Neural cell (in vitro differentiated cells): ENCODE measurements around the gene BLOC1S4. TPM values are rescaled to one million over a fixed set of nuclear protein-coding genes. Genes with fewer than 3 reads are reported as not detected.

Experiments
- H2AFZ ChIP-seq: fragments of 200-600, 300-800 bp; sonication (generic), shearing (Covaris generic); 2 replicates; pipeline ENCODE4 v1.6.0; 2014; ENCODE audit warnings: low read depth, mild to moderate bottlenecking, antibody characterized with exemption, low read length, moderate library complexity
- H3F3A ChIP-seq: fragments of 200-600 bp; shearing (Covaris generic); 2 replicates; pipeline ENCODE4 v1.6.1; 2016; ENCODE audit warnings: mild to moderate bottlenecking, moderate library complexity, mixed read lengths, antibody characterized with exemption, low read length; ENCODE audit not compliant: insufficient read depth, poor library complexity, severe bottlenecking
- H3K27ac ChIP-seq: fragments of 200-600, 300-800 bp; sonication (generic), shearing (Covaris generic); 2 replicates; pipeline ENCODE4 v1.5.1; 2014; ENCODE audit warnings: mild to moderate bottlenecking, low read length, moderate library complexity
- H3K27me3 ChIP-seq: fragments of 300-800, 200-600 bp; sonication (generic), shearing (Covaris generic); 2 replicates; pipeline ENCODE4 v1.6.0; 2014; ENCODE audit warnings: mild to moderate bottlenecking, low read depth, low read length, moderate library complexity; ENCODE audit not compliant: insufficient read depth
- H3K36me3 ChIP-seq: fragments of 300-800, 200-600 bp; sonication (generic), shearing (Covaris generic); 2 replicates; pipeline ENCODE4 v1.5.1; 2014; ENCODE audit warnings: mild to moderate bottlenecking, antibody characterized with exemption, low read length, moderate library complexity; ENCODE audit not compliant: insufficient read depth
- H3K4me2 ChIP-seq: fragments of 300-800, 200-600 bp; sonication (generic), shearing (Covaris generic); 2 replicates; pipeline ENCODE4 v1.6.0; 2014; ENCODE audit warnings: mild to moderate bottlenecking, low read length
- H3K4me3 ChIP-seq: fragments of 300-800, 200-600 bp; sonication (generic), shearing (Covaris generic); 2 replicates; pipeline ENCODE4 v1.5.1; 2014; ENCODE audit warnings: mild to moderate bottlenecking, low read length, moderate library complexity
- H3K79me2 ChIP-seq: fragments of 200-600 bp; shearing (Covaris generic); replicated peaks from 2 replicates; pipeline ENCODE4 v1.6.0; 2014; ENCODE audit warnings: mild to moderate bottlenecking, low read length, moderate library complexity; ENCODE audit not compliant: insufficient read depth
- H3K9ac ChIP-seq: fragments of 300-800, 200-600 bp; sonication (generic), shearing (Covaris generic); 2 replicates; pipeline ENCODE4 v1.6.1; 2016; ENCODE audit warnings: mild to moderate bottlenecking, low read length, mixed read lengths
- H3K9me2 ChIP-seq: fragments of 200-600 bp; shearing (Covaris generic); 2 replicates; pipeline ENCODE4 v1.6.1; 2016; ENCODE audit warnings: mild to moderate bottlenecking, low read length, mixed read lengths; ENCODE audit not compliant: insufficient read depth
- H3K9me3 ChIP-seq: fragments of 200-600, 300-800 bp; sonication (generic), shearing (Covaris generic); 2 replicates; pipeline ENCODE4 v1.6.1; 2016; ENCODE audit warnings: mild to moderate bottlenecking, mixed run types, low read length, moderate library complexity, mixed read lengths
- H4K20me1 ChIP-seq: fragments of 200-600 bp; shearing (Covaris generic); 2 replicates; pipeline ENCODE4 v1.6.1; 2016; ENCODE audit warnings: mild to moderate bottlenecking, mixed run types; ENCODE audit not compliant: insufficient read depth
- EP300 ChIP-seq: fragments of 450-650 bp; conservative IDR thresholded peaks from 2 replicates; pipeline ENCODE4 v1.6.1; 2014; ENCODE audit warnings: antibody characterized with exemption, mild to moderate bottlenecking, moderate library complexity; ENCODE audit not compliant: poor library complexity, severe bottlenecking
- EZH2 ChIP-seq: fragments of 200-600, 300-800 bp; shearing (Covaris generic), sonication (generic); IDR thresholded peaks from 2 replicates; pipeline ENCODE4 v1.6.1; 2014; ENCODE audit warnings: antibody characterized with exemption, low read length, borderline replicate concordance, mild to moderate bottlenecking; ENCODE audit not compliant: insufficient read depth, poor library complexity, severe bottlenecking
- MXI1 ChIP-seq: fragments of 450-650 bp; conservative IDR thresholded peaks from 2 replicates; pipeline ENCODE4 v1.6.1; 2014; ENCODE audit warnings: antibody characterized with exemption, mild to moderate bottlenecking; ENCODE audit not compliant: poor library complexity, severe bottlenecking
- POLR2AphosphoS5 ChIP-seq: IDR thresholded peaks from 2 replicates; pipeline ENCODE4 v1.6.1; 2012
- RAD21 ChIP-seq: fragments of 450-650 bp; conservative IDR thresholded peaks from 2 replicates; pipeline ENCODE4 v1.6.1; 2014; ENCODE audit warnings: antibody characterized with exemption, mild to moderate bottlenecking, moderate library complexity
- SMC3 ChIP-seq: fragments of 450-650 bp; conservative IDR thresholded peaks from 2 replicates; pipeline ENCODE4 v1.6.1; 2014; ENCODE audit warnings: antibody characterized with exemption, mild to moderate bottlenecking, moderate library complexity; ENCODE audit not compliant: poor library complexity
- TAF1 ChIP-seq: IDR thresholded peaks from 2 replicates; pipeline ENCODE4 v1.6.1; 2012; ENCODE audit warnings: low read depth
- polyA plus RNA-seq: library from polyadenylated mRNA; depleted of rRNA; stranded (reverse); fragments of >200 nt; gene quantifications from 2 replicates; pipeline ENCODE4 v1.2.3, GENCODE V29; 2014
- TF ChIP-seq, protein P1 (sequence below): fragments of 450-650 bp; IDR thresholded peaks from 2 replicates; pipeline ENCODE4 v1.5.1; 2014; ENCODE audit warnings: antibody characterized with exemption, mild to moderate bottlenecking, moderate library complexity; ENCODE audit not compliant: poor library complexity, severe bottlenecking
- TF ChIP-seq, protein P2 (sequence below): IDR thresholded peaks from 2 replicates; pipeline ENCODE4 v1.6.1; 2012; ENCODE audit warnings: borderline replicate concordance

Gene BLOC1S4
- polyA plus RNA-seq, 1 donor from 2014 or later, result 21.2 TPM

GRCh38 chr4:6718932-6719610, 3.1 kb downstream of the BLOC1S4 start:
- no peak overlapping the region for H3K4me3 ChIP-seq
- no peaks in the 10 kb centered on the region for H3F3A ChIP-seq
- no peaks in the 10 kb centered on the region for H4K20me1 ChIP-seq
- no peak overlapping the region for H3K9ac ChIP-seq
- H3K9me2 ChIP-seq, result no peaks in the 10 kb centered on the region
- H3K79me2 ChIP-seq, result peaks cover 21% of the 10 kb centered on the region
- H3K27ac ChIP-seq, result no peak overlapping the region
- no peaks in the 10 kb centered on the region for H3K36me3 ChIP-seq
- H3K4me2 ChIP-seq, result no peak overlapping the region
- H3K27me3 ChIP-seq, result no peaks in the 10 kb centered on the region
- TF ChIP-seq, protein P1, sequence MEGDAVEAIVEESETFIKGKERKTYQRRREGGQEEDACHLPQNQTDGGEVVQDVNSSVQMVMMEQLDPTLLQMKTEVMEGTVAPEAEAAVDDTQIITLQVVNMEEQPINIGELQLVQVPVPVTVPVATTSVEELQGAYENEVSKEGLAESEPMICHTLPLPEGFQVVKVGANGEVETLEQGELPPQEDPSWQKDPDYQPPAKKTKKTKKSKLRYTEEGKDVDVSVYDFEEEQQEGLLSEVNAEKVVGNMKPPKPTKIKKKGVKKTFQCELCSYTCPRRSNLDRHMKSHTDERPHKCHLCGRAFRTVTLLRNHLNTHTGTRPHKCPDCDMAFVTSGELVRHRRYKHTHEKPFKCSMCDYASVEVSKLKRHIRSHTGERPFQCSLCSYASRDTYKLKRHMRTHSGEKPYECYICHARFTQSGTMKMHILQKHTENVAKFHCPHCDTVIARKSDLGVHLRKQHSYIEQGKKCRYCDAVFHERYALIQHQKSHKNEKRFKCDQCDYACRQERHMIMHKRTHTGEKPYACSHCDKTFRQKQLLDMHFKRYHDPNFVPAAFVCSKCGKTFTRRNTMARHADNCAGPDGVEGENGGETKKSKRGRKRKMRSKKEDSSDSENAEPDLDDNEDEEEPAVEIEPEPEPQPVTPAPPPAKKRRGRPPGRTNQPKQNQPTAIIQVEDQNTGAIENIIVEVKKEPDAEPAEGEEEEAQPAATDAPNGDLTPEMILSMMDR, result no peak
- no peak for TF ChIP-seq POLR2AphosphoS5
- TF ChIP-seq MXI1, result no peak
- no peak for TF ChIP-seq TAF1
- no peak for TF ChIP-seq EP300
- TF ChIP-seq, protein P2, sequence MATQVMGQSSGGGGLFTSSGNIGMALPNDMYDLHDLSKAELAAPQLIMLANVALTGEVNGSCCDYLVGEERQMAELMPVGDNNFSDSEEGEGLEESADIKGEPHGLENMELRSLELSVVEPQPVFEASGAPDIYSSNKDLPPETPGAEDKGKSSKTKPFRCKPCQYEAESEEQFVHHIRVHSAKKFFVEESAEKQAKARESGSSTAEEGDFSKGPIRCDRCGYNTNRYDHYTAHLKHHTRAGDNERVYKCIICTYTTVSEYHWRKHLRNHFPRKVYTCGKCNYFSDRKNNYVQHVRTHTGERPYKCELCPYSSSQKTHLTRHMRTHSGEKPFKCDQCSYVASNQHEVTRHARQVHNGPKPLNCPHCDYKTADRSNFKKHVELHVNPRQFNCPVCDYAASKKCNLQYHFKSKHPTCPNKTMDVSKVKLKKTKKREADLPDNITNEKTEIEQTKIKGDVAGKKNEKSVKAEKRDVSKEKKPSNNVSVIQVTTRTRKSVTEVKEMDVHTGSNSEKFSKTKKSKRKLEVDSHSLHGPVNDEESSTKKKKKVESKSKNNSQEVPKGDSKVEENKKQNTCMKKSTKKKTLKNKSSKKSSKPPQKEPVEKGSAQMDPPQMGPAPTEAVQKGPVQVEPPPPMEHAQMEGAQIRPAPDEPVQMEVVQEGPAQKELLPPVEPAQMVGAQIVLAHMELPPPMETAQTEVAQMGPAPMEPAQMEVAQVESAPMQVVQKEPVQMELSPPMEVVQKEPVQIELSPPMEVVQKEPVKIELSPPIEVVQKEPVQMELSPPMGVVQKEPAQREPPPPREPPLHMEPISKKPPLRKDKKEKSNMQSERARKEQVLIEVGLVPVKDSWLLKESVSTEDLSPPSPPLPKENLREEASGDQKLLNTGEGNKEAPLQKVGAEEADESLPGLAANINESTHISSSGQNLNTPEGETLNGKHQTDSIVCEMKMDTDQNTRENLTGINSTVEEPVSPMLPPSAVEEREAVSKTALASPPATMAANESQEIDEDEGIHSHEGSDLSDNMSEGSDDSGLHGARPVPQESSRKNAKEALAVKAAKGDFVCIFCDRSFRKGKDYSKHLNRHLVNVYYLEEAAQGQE, result no peak
- TF ChIP-seq RAD21, result no peak
- TF ChIP-seq SMC3, result no peak
- no peak for TF ChIP-seq EZH2
- H3K9me3 ChIP-seq, result no peaks in the 10 kb centered on the region
- H2AFZ ChIP-seq, result no peak overlapping the region

GRCh38 chr4:6719611-6720179, 3.7 kb downstream of the BLOC1S4 start:
- Histone ChIP-seq H3K9me3 (no peaks in the 10 kb centered on the region), H3K9me2 (no peaks in the 10 kb centered on the region), H3K27ac (no peak overlapping the region), H3K36me3 (no peaks in the 10 kb centered on the region), H3F3A (no peaks in the 10 kb centered on the region), H3K9ac (no peak overlapping the region), H3K27me3 (no peaks in the 10 kb centered on the region), H3K79me2 (peaks cover 21% of the 10 kb centered on the region), H3K4me2 (no peak overlapping the region), H3K4me3 (no peak overlapping the region), H2AFZ (no peak overlapping the region), H4K20me1 (no peaks in the 10 kb centered on the region)
- TF ChIP-seq, protein P2, result no peak
